HG03565 (cell line): ENCODE measurements around the gene GNG7.
"Not testable (repeated sequence)": the region's sequence is repeated elsewhere in the genome, so short reads cannot be mapped to it uniquely, and the experiment has no call there.

Experiments
- ATAC-seq: cut with Tn5 transposase; IDR thresholded peaks from one replicate; pipeline ENCODE4 v1.9.1; 2021; ENCODE audit warnings: mild to moderate bottlenecking, moderate library complexity; ENCODE audit not compliant: unreplicated experiment

Gene GNG7

GRCh38 chr19:2556221-2557092 is 146.0 kb downstream of the GNG7 start:
- ATAC-seq, result no peak

- ATAC-seq, result no peak
These were observed 146.9 kb downstream of the GNG7 start for GRCh38 chr19:2555422-2556220.

GRCh38 chr19:2554856-2555255 is 147.6 kb downstream of the GNG7 start:
- no peak for ATAC-seq

- no peak for ATAC-seq
These were observed 149.0 kb downstream of the GNG7 start for GRCh38 chr19:2553510-2553909.

GRCh38 chr19:2552859-2553258 is 149.6 kb downstream of the GNG7 start:
- peak; percentile 59 for ATAC-seq

GRCh38 chr19:2551864-2552185 is 150.7 kb downstream of the GNG7 start:
- no peak for ATAC-seq

GRCh38 chr19:2551172-2551863 is 151.2 kb downstream of the GNG7 start:
- ATAC-seq, result no peak

GRCh38 chr19:2550431-2551171 is 151.9 kb downstream of the GNG7 start:
- no peak for ATAC-seq

- ATAC-seq, result no peak
These were observed 152.7 kb downstream of the GNG7 start for GRCh38 chr19:2549701-2550191.

- no peak for ATAC-seq
These were observed 153.5 kb downstream of the GNG7 start for GRCh38 chr19:2548966-2549365.

GRCh38 chr19:2547721-2548120 is 154.8 kb downstream of the GNG7 start:
- no peak for ATAC-seq

GRCh38 chr19:2547033-2547680 is 155.3 kb downstream of the GNG7 start:
- no peak for ATAC-seq

GRCh38 chr19:2546128-2547032 is 156.1 kb downstream of the GNG7 start:
- ATAC-seq, result no peak

- not testable (repeated sequence) for ATAC-seq
These were observed 156.9 kb downstream of the GNG7 start for GRCh38 chr19:2545416-2546127.

- ATAC-seq, result no peak
These were observed 157.7 kb downstream of the GNG7 start for GRCh38 chr19:2544576-2545415.

- ATAC-seq, result no peak
These were observed 158.7 kb downstream of the GNG7 start for GRCh38 chr19:2543463-2544442.
